HG02884 (cell line): ENCODE results near the gene COX6B2.

Experiments
- ATAC-seq: cut with Tn5 transposase; IDR thresholded peaks from one replicate; pipeline ENCODE4 v1.9.1; 2021; ENCODE audit warnings: mild to moderate bottlenecking, moderate library complexity; ENCODE audit not compliant: unreplicated experiment

Gene COX6B2

DNA sequence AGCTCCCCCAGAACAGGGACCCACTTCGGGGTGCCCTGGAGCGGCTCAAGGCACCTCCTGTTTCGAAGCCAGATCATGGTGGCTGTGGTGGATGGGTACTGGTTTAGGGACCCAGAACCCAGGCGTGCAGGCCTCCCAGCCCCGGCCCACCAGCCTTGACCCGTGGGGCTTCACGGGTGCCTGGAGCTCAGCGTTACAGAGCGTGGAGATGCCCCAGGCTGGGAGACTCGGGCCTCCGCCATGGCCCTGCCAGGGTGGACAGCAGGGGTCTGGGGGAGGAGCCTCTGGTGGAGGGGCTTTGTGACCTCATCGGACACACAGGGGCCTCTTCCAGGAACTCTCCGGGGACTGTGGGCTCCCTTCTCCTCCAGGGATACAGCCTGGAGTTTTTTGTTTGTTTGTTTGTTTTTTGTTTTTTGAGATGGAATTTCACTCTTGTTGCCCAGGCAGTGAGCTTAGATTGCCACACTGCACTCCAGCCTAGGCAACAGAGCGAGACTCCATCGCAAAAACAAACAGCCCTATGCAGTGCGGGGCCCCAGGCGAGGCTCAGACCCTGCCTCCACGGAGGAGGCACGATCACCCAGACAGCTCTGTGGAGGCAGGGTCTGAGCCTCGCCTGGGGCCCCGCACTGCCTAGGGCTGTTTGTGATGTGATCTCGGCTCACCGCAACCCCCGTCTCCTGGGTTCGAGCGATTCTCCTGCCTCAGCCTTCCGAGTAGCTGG lies 8.6 kb upstream of the COX6B2 start, which contains the start of gene GARIN5B:
GARIN5B (minus strand) TSS at position 271 of the 727 bp plus-strand sequence; CDS start at position 77, 194 bp downstream.
- ATAC-seq: no peak

DNA sequence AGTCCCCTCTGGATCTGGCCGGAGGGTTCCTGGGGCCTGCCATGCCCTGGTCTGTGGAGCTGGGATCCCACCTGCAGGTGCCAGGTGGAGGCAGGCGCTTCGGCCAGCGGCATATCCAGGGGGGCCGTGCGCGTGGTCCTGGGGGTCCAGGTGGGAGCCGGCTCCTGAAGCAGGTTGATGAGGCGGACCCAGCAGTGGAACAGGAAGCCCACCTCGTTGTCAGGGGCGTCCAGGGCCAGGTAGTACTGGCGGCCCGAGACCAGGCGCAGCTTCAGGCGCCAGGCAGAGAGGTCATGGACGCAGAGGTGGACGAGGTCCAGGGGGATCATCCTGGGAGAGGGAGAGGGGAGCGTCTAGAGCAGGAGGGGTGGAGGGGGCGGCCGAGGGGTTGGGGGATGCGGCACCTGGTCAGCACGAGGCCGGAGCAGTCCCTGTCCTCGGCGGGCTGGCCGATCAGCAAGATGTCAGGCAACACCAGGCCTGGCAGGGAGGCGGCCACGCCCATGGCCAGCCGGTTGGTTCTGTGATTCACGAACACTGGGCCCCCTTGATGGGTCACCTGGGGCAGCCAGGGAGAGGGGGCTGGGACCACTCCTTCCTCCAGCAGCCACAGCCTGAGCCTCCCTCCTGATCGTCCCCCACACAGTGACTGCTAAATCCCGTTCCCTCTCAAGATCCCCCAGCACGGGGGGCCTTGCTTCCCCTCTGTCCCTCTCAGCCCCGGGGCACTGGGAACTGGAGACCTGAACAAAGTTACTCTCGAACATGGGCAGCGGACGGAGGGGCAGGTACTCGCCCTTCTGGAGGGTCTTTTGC lies 7.9 kb upstream of the COX6B2 start:
- no peak for ATAC-seq

GRCh38 chr19:55360902-55361301 lies 6.4 kb upstream of the COX6B2 start:
- ATAC-seq: no peak

DNA sequence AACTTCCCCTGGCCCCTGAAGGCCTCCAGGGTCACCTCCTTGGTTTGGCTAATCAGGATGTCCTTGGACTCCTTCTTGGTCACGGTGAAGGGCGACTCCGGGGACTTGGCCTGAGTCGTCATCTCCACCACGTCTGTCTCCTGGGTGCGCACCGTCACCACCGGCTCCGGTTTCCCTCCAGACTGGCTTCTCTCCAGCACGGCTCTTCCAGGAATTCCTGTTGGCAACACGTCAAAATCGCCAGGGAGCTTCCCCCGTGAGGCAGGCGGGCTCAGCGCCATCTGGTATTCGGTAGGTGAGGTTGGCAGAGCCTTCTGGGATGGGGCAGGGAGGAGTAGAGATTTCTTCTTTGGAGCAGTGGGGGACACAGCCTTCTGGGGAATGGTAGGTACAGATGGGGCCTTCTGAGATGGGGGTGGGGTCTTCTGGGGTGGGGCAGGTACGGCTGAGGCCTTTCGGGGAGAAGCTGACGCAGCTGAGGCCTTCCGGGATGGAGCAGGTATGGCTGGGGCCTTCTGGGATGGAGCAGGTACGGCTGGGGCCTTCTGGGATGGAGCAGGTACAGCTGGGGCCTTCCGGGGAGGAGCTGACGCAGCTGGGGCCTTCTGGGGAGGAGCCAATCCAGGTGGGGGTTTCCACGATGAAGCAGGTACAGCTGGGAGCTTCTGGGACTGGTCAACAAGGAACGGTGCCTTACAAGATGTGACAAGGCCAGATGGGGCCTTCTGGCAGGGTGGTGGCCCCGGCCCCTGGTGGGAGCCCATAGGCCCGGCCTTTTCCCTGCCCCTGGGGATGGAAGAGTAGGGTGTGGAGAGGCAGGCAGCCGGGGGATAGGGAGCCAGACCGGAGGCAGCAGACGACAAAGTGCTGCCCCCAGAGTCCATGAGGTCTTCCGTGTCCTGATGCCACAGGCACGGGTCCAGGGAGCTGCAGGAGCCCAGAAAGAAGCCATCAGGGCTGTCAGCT lies 4.7 kb upstream of the COX6B2 start:
- ATAC-seq: no peak

DNA sequence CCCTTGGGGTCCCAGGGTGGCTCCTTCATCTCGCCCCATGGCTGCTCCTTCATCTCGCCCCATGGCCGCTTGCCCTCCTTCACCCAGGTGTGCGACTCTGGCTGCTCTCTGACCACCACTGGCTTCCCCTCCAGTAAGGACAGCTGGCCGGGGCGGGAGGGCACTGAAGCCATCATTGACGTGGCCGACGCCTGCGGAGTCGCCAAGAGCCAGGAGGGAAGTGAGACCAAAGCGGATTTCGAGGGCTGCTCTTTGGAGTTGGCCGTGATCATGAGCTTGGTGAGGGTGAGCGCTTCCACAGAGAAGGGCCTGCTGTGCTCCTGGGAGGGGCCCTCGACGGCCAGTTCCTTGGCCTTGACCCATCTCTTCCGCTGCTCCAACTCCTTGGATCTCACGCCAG lies 4.0 kb upstream of the COX6B2 start:
- ATAC-seq: no peak

- ATAC-seq: no peak
Measured at GRCh38 chr19:55355213-55355821, 798 bp upstream of the COX6B2 start.

- ATAC-seq: no peak
Measured at GRCh38 chr19:55353803-55354697, 469 bp downstream of the COX6B2 start.

- no peak for ATAC-seq
Measured at GRCh38 chr19:55353356-55353802, 1.1 kb downstream of the COX6B2 start.

DNA sequence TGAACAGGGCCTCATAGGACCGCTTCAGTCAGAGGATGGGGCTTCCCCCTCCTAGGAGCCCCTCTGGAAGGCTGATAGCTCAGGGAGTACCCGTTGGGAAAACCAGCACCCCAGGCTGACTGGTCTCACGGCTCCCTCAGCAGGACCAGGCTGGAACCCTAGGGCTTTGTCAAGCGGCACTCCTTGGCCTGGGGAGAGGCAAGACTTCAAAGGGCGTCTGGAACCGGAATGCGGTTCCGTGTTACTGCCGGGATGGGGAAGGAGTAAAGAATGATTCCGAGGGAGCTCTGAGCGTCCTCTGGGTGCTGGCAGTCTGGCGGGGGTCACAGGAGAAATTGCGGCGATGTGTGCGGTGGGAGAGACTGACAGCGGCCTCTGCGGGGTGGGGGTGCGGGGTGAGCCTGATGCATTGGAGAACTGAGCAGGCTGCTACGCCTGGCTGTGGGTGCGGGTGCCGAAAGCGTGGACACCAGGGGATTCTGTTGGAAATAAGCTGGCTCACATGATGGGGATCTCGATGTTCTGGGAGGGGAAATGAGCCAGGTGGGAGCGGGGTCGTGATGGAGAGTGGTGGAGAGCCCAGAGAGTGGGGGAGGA lies 1.9 kb downstream of the COX6B2 start:
- no peak for ATAC-seq

DNA sequence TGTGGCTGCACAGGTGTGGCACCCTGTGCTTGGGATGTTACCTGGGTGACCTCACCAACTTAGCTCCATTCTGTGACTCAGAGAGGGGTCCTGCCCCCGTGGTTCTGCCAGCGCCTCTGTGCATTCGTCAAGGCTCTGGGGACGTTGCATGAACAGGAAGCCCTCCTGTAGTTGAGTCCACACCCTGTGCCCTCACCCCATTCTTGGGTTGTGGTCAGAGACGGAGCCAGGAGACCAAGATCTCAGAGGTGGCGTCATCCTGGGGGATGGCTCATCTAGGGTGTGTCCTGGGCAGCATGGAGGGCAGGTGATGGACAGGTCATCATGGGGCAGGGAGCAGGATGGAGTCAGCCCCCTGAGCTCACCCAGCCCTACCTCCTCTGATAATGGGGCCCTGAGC lies 2.5 kb downstream of the COX6B2 start:
- no peak for ATAC-seq

- no peak for ATAC-seq
Measured at GRCh38 chr19:55350620-55351315, 3.8 kb downstream of the COX6B2 start.

- no peak for ATAC-seq
Measured at GRCh38 chr19:55348317-55349034, 6.0 kb downstream of the COX6B2 start.

- ATAC-seq: no peak
Measured at GRCh38 chr19:55347442-55348009, 7.0 kb downstream of the COX6B2 start.

- ATAC-seq: no peak
Measured at GRCh38 chr19:55346725-55347441, 7.6 kb downstream of the COX6B2 start.

DNA sequence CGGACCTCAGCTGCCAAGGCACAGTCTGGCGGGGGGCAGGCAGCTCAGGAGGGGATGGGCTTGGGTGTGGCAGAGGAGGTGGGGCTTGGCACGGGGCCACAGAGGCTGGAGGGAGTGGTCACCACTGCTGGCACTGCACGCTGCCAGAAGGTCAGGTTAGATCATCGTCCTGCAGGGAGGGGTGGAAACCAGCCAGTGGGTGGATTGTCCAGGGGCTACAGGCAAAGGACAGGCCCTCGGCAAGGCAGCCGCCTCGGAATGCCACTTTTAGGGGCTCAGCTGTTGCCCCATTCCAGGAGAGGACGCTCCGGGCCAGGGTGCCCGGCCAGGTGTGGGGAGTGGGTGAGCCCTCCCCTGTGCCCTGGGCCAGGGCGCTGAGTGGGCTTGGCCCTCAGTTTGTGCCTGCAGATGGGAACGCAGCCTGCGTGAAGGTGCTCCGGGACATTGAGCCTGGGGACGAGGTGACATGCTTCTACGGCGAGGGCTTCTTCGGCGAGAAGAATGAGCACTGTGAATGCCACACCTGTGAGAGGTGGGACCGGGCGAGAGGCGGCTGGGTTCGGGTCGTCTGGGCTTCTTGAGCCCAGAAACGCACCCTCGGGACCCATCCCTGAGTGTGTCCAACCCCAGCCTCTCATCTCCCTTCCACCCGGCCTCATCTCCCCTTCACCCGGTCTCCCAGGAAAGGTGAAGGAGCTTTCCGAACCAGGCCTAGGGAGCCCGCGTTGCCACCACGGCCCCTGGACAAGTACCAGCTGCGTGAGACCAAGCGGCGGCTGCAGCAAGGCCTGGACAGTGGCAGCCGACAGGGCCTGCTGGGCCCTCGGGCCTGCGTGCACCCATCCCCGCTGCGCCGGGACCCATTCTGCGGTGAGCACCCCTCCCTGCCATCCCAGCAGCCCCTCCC lies 8.4 kb downstream of the COX6B2 start:
- no peak for ATAC-seq
